Measurements from ENCODE around the gene LORICRIN.

Gene LORICRIN

DNA sequence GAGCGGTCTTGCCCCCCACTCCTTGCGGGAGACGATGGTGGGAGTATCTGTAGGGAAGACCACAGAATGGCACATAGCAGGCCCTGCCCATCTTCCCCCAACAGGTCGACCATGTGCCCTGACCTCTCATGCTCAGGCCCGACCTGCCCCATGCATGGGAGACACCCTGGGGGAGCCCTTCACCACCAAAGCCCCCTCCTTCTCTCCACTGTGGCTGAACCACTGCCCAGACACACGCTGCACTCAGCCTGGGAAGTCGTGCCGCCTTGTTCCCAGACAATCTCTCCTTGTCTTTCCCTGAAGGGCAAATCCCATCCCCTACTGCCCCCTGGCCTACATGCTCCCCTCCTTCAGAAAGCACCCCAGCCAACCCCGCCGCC is 47.7 kb downstream of the LORICRIN start:
- DNase-seq = no peak

DNA sequence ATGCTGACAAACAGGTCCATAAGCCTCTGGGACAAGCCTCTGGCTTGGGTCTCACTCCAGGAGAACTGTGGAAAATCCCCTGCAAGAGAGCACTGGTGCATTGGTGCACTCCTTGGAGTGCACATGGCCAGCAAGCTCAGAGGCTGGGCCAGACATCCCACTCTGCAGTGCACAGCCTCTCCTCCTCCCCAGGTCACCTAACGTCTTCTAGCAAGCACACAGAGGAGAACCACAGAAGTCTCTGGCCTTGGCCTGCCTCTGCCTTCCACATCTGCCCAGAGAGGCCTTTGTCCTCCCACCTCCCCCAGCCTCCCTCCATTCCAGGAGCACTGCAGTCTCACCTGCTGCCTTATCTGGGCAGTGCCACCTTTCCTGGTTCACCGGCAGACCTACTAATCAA is 49.1 kb downstream of the LORICRIN start:
- no peak for DNase-seq

GRCh38 chr1:153309441-153309840 is 50.0 kb downstream of the LORICRIN start:
- no peak for DNase-seq

- no peak for DNase-seq
Observed at GRCh38 chr1:153310526-153310925, 51.0 kb downstream of the LORICRIN start.

All from NCI-H524 (cell line).